Activated T-cell treated with anti-CD3 and anti-CD28 coated beads for 24 hours (primary cell): ENCODE measurements around the gene SCD5.

Experiments
- DNase-seq: peaks from one replicate; pipeline ENCODE4 v3.0.0-alpha.2; 2020; ENCODE audit warnings: low read depth

Gene SCD5

GRCh38 chr4:82797040-82797404 is 1.6 kb downstream of the SCD5 start:
- DNase-seq = no peak

- DNase-seq = no peak
These were observed 5.5 kb downstream of the SCD5 start for GRCh38 chr4:82792912-82793649.

- no peak for DNase-seq
These were observed 7.4 kb downstream of the SCD5 start for GRCh38 chr4:82791179-82791578.

GRCh38 chr4:82790060-82790660 is 8.4 kb downstream of the SCD5 start:
- DNase-seq = no peak

GRCh38 chr4:82789025-82789776 is 9.4 kb downstream of the SCD5 start:
- no peak for DNase-seq

- DNase-seq = no peak
These were observed 11.3 kb downstream of the SCD5 start for GRCh38 chr4:82787342-82787741.

GRCh38 chr4:82786828-82787227 is 11.8 kb downstream of the SCD5 start:
- no peak for DNase-seq

GRCh38 chr4:82785611-82786400 is 12.8 kb downstream of the SCD5 start:
- no peak for DNase-seq

GRCh38 chr4:82784681-82785610 is 13.7 kb downstream of the SCD5 start:
- DNase-seq = no peak

GRCh38 chr4:82782626-82783345 is 15.8 kb downstream of the SCD5 start:
- DNase-seq = no peak

GRCh38 chr4:82780752-82781231 is 17.8 kb downstream of the SCD5 start:
- DNase-seq = no peak

GRCh38 chr4:82780170-82780751 is 18.3 kb downstream of the SCD5 start:
- DNase-seq = no peak

GRCh38 chr4:82779032-82779431 is 19.6 kb downstream of the SCD5 start:
- no peak for DNase-seq

GRCh38 chr4:82777857-82778525 is 20.6 kb downstream of the SCD5 start:
- DNase-seq = no peak

GRCh38 chr4:82776925-82777542 is 21.6 kb downstream of the SCD5 start:
- DNase-seq = no peak

- DNase-seq = no peak
These were observed 23.4 kb downstream of the SCD5 start for GRCh38 chr4:82775243-82775642.

GRCh38 chr4:82774711-82775171 is 23.9 kb downstream of the SCD5 start:
- DNase-seq = no peak

- no peak for DNase-seq
These were observed 25.5 kb downstream of the SCD5 start for GRCh38 chr4:82773057-82773456.

GRCh38 chr4:82770607-82771006 is 28.0 kb downstream of the SCD5 start:
- no peak for DNase-seq
